K562 (cell line): ENCODE results near the gene THBS1. TPM values are rescaled to one million over a fixed set of nuclear protein-coding genes. Genes with fewer than 3 reads are reported as not detected.

ENCODE experiments used
- ATAC-seq: fragments of 200-7000 bp; cut with Tn5 transposase; 3 replicates; pipeline ENCODE4 v1.9.1; 2020; ENCODE audit warnings: moderate library complexity
- BruUV-seq: library from RNA; stranded (reverse); fragments of 400-500 nt; replicated peaks from 2 replicates; lab custom pipeline; 2021; lab: Mats Ljungman, UMichigan
- CTCF ChIA-PET: fragments of 300-600 bp; formaldehyde crosslinking; extraction: SDS; loops from one replicate; lab custom pipeline; 2021; ENCODE audit warnings: low intra/inter-chr PET ratio; lab: Yijun Ruan, JAX
- POLR2A ChIA-PET: fragments of 300-600, 350-650 bp; sonication (Branson Sonifier 250); formaldehyde crosslinking; extraction: SDS; loops from one replicate; lab custom pipeline; 2021; ENCODE audit warnings: antibody characterized with exemption, inconsistent platforms; lab: Yijun Ruan, JAX
- DNase-seq, 4 experiments: peaks; one replicate each; pipeline versions ENCODE4 v3.0.0 to v3.0.0-alpha.2; 2011 to 2018; ENCODE audit warnings: low spot score in 3 of 4, mixed read lengths in 3 of 4; ENCODE audit errors: extremely low read depth in 1 of 4
- FAIRE-seq: peaks from 2 replicates; lab custom pipeline; 2011; peaks lifted over from hg19 to GRCh38; lab: Jason Lieb, UNC
- H2AFZ ChIP-seq: 2 replicates; pipeline ENCODE4 v1.6.0; 2011; ENCODE audit warnings: low read depth, low read length, control low read depth, inconsistent platforms
- H3K27ac ChIP-seq: fragments of 200-600 bp; 3 replicates; pipeline ENCODE4 v1.8.0; 2011; ENCODE audit warnings: low read depth, mild to moderate bottlenecking, control low read depth, inconsistent platforms, low read length, moderate library complexity, mixed read lengths; ENCODE audit errors: extremely low read depth
- H3K27me3 ChIP-seq, 2 experiments: fragments of 300-600 bp in 1 of 2; 2 replicates in 1 of 2; 3 replicates in 1 of 2; pipeline versions ENCODE4 v1.6.0 to v1.8.0; 2011; ENCODE audit warnings: inconsistent platforms in 2 of 2, low read length in 2 of 2, mild to moderate bottlenecking in 1 of 2, mixed read lengths in 1 of 2, moderate library complexity in 1 of 2; ENCODE audit not compliant: control insufficient read depth in 2 of 2, insufficient read depth in 2 of 2
- H3K36me3 ChIP-seq: fragments of 300-600 bp; 3 replicates; pipeline ENCODE4 v1.8.0; 2011; ENCODE audit warnings: mild to moderate bottlenecking, low read length, inconsistent platforms; ENCODE audit not compliant: control insufficient read depth, insufficient read depth
- H3K4me1 ChIP-seq, 2 experiments: fragments of 200-600 bp in 1 of 2; replicated peaks in 1 of 2; 2 replicates in 1 of 2; 3 replicates in 1 of 2; pipeline versions ENCODE4 v1.5.1 to v1.8.0; 2011; ENCODE audit warnings: inconsistent platforms in 2 of 2, low read length in 2 of 2, mild to moderate bottlenecking in 1 of 2, mixed read lengths in 1 of 2, moderate library complexity in 1 of 2; ENCODE audit not compliant: control insufficient read depth in 2 of 2, insufficient read depth in 2 of 2
- H3K4me2 ChIP-seq: 2 replicates; pipeline ENCODE4 v1.6.1; 2011; ENCODE audit warnings: low read length, control low read depth, inconsistent platforms, mixed read lengths; ENCODE audit not compliant: insufficient read depth
- H3K4me3 ChIP-seq: fragments of 200-600 bp; sonication (generic), shearing (Covaris generic); 2 replicates; pipeline ENCODE4 v1.5.1; 2016; ENCODE audit warnings: control low read depth, inconsistent platforms
- H3K79me2 ChIP-seq: fragments of 200-600 bp; 3 replicates; pipeline ENCODE4 v1.8.0; 2011; ENCODE audit warnings: low read length, inconsistent platforms; ENCODE audit not compliant: control insufficient read depth, insufficient read depth
- H3K9ac ChIP-seq, 2 experiments: 2 replicates each; pipeline versions ENCODE4 v1.6.0 to v1.6.1; 2011; ENCODE audit warnings: low read depth in 2 of 2, low read length in 2 of 2, control low read depth in 1 of 2, inconsistent platforms in 1 of 2, mild to moderate bottlenecking in 1 of 2, mixed read lengths in 1 of 2; ENCODE audit not compliant: insufficient read depth in 1 of 2
- H3K9me1 ChIP-seq: one replicate; pipeline ENCODE4 v1.6.0; 2011; ENCODE audit warnings: inconsistent platforms, mild to moderate bottlenecking, low read length, moderate library complexity; ENCODE audit not compliant: control insufficient read depth, insufficient read depth
- H3K9me3 ChIP-seq: replicated peaks from 2 replicates; pipeline ENCODE4 v1.5.1; 2011; ENCODE audit warnings: low read depth, low read length, inconsistent platforms; ENCODE audit not compliant: control insufficient read depth, insufficient read depth
- H4K20me1 ChIP-seq: replicated peaks from 2 replicates; pipeline ENCODE4 v1.6.1; 2011; ENCODE audit warnings: low read length, inconsistent platforms, mixed read lengths; ENCODE audit not compliant: control insufficient read depth, insufficient read depth
- HEY1 ChIP-seq: fragments of 250-450 bp; sonication (Bioruptor Pico); IDR thresholded peaks from 2 replicates; pipeline ENCODE4 v1.5.0; 2020; ENCODE audit warnings: mild to moderate bottlenecking, moderate library complexity, borderline replicate concordance
- NCOA1 ChIP-seq: fragments of 450-650 bp; IDR thresholded peaks from 2 replicates; pipeline ENCODE4 v1.6.1; 2016; ENCODE audit warnings: low read depth
- PCBP2 ChIP-seq: fragments of 200-400 bp; formaldehyde crosslinking; IDR thresholded peaks from 2 replicates; pipeline ENCODE4 v1.6.1; 2018; ENCODE audit warnings: low read length, low read depth, mild to moderate bottlenecking, moderate library complexity; ENCODE audit not compliant: poor library complexity, severe bottlenecking
- SMARCC2 ChIP-seq: fragments of 450-650 bp; IDR thresholded peaks from 2 replicates; pipeline ENCODE4 v1.6.1; 2017; ENCODE audit warnings: antibody characterized with exemption, moderate library complexity, mild to moderate bottlenecking, low read depth
- STAT5B ChIP-seq: fragments of 250-450 bp; sonication (Bioruptor Pico); IDR thresholded peaks from 2 replicates; pipeline ENCODE4 v1.8.0; 2021; ENCODE audit warnings: mild to moderate bottlenecking, inconsistent platforms
- ZC3H4 ChIP-seq: sonication (generic); formaldehyde crosslinking; IDR thresholded peaks from 2 replicates; pipeline ENCODE4 v1.9.0; 2021; ENCODE audit warnings: missing genetic modification reagents, borderline replicate concordance
- ZFP1 ChIP-seq: fragments of 450-650 bp; formaldehyde crosslinking; IDR thresholded peaks from 2 replicates; pipeline ENCODE4 v1.4.0; 2020; ENCODE audit warnings: mild to moderate bottlenecking, mixed read lengths
- ZNF589 ChIP-seq: fragments of 200-800 bp; sonication (Bioruptor generic); IDR thresholded peaks from 2 replicates; pipeline ENCODE4 v1.6.1; 2016; ENCODE audit warnings: low read depth, missing genetic modification characterization, missing compliant biosample characterization
- WGBS: fragments of 100-300 bp; shearing (Covaris generic); methylation state at CpG from one replicate; pipeline ENCODE4 v1.1.6; 2016; ENCODE audit warnings: low coverage, mixed read lengths; ENCODE audit not compliant: insufficient coverage; ENCODE audit errors: missing lambda C conversion rate; 5-methylcytosine and 5-hydroxymethylcytosine counted together
- in situ Hi-C: fragments of 300-500 bp; cut with MboI; formaldehyde crosslinking; loops from 4 replicates; pipeline ENCODE4 v1.15.0; 2018; ENCODE audit warnings: inconsistent platforms, mixed read lengths
- intact Hi-C: fragments of 100-400 bp; cut with micrococcal nuclease; formaldehyde crosslinking; loops from 2 replicates; pipeline ENCODE4 v1.14.2; 2022
- polyA plus RNA-seq, 8 experiments: library from polyadenylated mRNA; depleted of rRNA in 4 of 8; stranded (reverse) in 5 of 8; unstranded in 3 of 8; fragments of >200 nt; fragmentation: Nextera tagmentation in 2 of 8; fragmentation: Illumina TruSeq in 1 of 8; extraction: Ambion mirVana in 2 of 8; extraction: Trizol in 1 of 8; gene quantifications; 2 replicates each; pipeline versions ENCODE4 v1.2.1 to v1.2.3, GENCODE V29; 2011 to 2014; ENCODE audit warnings: inconsistent platforms in 1 of 8, missing spikeins in 1 of 8
- total RNA-seq, 7 experiments: library from RNA; depleted of rRNA in 6 of 7; stranded (reverse); fragments of >200 nt in 6 of 7; fragmentation: Illumina TruSeq in 2 of 7; extraction: Trizol in 2 of 7; gene quantifications; 2 replicates each; pipeline versions ENCODE4 v1.2.1 to v1.2.3, GENCODE V29; 2011 to 2021; ENCODE audit warnings: low replicate concordance in 1 of 7
- TF ChIP-seq, protein P1 (sequence below): IDR thresholded peaks from 3 replicates; pipeline ENCODE4 v1.6.1; 2011; ENCODE audit warnings: borderline replicate concordance, mild to moderate bottlenecking, moderate library complexity; ENCODE audit not compliant: insufficient read length; ENCODE audit errors: extremely low read depth
- TF ChIP-seq, protein P2 (sequence below): IDR thresholded peaks from 2 replicates; pipeline ENCODE4 v1.6.1; 2011; ENCODE audit not compliant: insufficient read length; ENCODE audit errors: extremely low read depth
- TF ChIP-seq, protein P3 (sequence below): fragments of 250-450 bp; sonication (Bioruptor Pico); IDR thresholded peaks from 2 replicates; pipeline ENCODE4 v1.4.0; 2020; ENCODE audit warnings: borderline replicate concordance
- TF ChIP-seq, protein P4 (sequence below): sonication (generic); formaldehyde crosslinking; IDR thresholded peaks from 2 replicates; pipeline ENCODE4 v1.8.1; 2023; ENCODE audit warnings: missing genetic modification reagents, mild to moderate bottlenecking, borderline replicate concordance

THBS1 gene
- total and polyA plus RNA-seq, 9 of the 15 experiments (the other 6 are each of a cell fraction or from before 2014, with no cell fraction given) = 0.04 to 1.3 (median 0.40) TPM

DNA sequence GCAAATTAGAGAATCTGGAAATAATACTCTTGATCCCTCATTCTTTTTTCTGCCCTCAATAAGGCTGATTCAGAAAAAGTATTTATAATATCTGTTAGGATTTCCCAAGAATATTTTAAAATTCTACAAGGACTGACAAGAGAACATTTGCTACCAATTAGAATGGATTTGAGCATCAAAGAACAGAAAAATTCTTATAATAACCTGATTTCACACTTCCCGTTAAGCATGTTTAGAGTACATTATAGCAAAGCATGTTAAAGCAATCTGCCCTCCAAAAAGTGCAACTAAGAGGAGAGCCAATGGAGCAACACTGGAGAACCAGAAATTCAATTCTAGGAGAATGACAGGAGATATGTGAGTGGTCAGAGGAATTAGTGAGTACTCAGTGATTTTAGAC, 57.2 kb downstream of the THBS1 start:
- no peaks in the 10 kb centered on the region for H3K4me1 ChIP-seq
- no peak overlapping the region for H3K9ac ChIP-seq
- 0% methylated on average over 1 of the region's 1 CpG for WGBS
- H2AFZ ChIP-seq = no peak overlapping the region
- no peaks in the 10 kb centered on the region for H3K36me3 ChIP-seq
- no TSS peak for BruUV-seq
- DNase-seq = no peak
- no peak for ATAC-seq
- H3K27ac ChIP-seq = no peak overlapping the region
- H4K20me1 ChIP-seq = no peaks in the 10 kb centered on the region
- no peaks in the 10 kb centered on the region for H3K9me1 ChIP-seq
- in situ Hi-C loops = no loop called here
- ChIA-PET CTCF (no interaction called here), POLR2A (interaction anchor here (0.6 kb wide), 1 partner anchor 224 kb away, joined by 4 read pairs; no protein-coding TSS in a partner anchor)
- H3K27me3 ChIP-seq = peaks cover 7 to 30% of the 10 kb centered on the region in 2 experiments; a peak in 4 of 5 replicates
- no peak overlapping the region for H3K4me3 ChIP-seq
- H3K9me3 ChIP-seq = no peaks in the 10 kb centered on the region
- FAIRE-seq = no peak
- no peaks in the 10 kb centered on the region for H3K79me2 ChIP-seq
- intact Hi-C loops = no loop called here
- no peak overlapping the region for H3K4me2 ChIP-seq
- TF ChIP-seq, protein P1, sequence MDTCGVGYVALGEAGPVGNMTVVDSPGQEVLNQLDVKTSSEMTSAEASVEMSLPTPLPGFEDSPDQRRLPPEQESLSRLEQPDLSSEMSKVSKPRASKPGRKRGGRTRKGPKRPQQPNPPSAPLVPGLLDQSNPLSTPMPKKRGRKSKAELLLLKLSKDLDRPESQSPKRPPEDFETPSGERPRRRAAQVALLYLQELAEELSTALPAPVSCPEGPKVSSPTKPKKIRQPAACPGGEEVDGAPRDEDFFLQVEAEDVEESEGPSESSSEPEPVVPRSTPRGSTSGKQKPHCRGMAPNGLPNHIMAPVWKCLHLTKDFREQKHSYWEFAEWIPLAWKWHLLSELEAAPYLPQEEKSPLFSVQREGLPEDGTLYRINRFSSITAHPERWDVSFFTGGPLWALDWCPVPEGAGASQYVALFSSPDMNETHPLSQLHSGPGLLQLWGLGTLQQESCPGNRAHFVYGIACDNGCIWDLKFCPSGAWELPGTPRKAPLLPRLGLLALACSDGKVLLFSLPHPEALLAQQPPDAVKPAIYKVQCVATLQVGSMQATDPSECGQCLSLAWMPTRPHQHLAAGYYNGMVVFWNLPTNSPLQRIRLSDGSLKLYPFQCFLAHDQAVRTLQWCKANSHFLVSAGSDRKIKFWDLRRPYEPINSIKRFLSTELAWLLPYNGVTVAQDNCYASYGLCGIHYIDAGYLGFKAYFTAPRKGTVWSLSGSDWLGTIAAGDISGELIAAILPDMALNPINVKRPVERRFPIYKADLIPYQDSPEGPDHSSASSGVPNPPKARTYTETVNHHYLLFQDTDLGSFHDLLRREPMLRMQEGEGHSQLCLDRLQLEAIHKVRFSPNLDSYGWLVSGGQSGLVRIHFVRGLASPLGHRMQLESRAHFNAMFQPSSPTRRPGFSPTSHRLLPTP = no peak
- TF ChIP-seq, protein P2, sequence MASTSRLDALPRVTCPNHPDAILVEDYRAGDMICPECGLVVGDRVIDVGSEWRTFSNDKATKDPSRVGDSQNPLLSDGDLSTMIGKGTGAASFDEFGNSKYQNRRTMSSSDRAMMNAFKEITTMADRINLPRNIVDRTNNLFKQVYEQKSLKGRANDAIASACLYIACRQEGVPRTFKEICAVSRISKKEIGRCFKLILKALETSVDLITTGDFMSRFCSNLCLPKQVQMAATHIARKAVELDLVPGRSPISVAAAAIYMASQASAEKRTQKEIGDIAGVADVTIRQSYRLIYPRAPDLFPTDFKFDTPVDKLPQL = no peak
- no peak for TF ChIP-seq ZNF589 (CRISPR knock-in tag)
- no peak for TF ChIP-seq SMARCC2
- TF ChIP-seq, protein P3, sequence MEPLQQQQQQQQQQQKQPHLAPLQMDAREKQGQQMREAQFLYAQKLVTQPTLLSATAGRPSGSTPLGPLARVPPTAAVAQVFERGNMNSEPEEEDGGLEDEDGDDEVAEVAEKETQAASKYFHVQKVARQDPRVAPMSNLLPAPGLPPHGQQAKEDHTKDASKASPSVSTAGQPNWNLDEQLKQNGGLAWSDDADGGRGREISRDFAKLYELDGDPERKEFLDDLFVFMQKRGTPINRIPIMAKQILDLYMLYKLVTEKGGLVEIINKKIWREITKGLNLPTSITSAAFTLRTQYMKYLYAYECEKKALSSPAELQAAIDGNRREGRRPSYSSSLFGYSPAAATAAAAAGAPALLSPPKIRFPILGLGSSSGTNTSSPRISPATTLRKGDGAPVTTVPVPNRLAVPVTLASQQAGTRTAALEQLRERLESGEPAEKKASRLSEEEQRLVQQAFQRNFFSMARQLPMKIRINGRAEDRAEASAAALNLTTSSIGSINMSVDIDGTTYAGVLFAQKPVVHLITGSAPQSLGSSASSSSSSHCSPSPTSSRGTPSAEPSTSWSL (CRISPR knock-in tag) = no peak
- TF ChIP-seq HEY1 (CRISPR knock-in tag) = no peak
- TF ChIP-seq NCOA1 = no peak
- TF ChIP-seq PCBP2 = no peak
- TF ChIP-seq STAT5B (CRISPR knock-in tag) = no peak
- no peak for TF ChIP-seq ZFP1
- TF ChIP-seq, protein P4, sequence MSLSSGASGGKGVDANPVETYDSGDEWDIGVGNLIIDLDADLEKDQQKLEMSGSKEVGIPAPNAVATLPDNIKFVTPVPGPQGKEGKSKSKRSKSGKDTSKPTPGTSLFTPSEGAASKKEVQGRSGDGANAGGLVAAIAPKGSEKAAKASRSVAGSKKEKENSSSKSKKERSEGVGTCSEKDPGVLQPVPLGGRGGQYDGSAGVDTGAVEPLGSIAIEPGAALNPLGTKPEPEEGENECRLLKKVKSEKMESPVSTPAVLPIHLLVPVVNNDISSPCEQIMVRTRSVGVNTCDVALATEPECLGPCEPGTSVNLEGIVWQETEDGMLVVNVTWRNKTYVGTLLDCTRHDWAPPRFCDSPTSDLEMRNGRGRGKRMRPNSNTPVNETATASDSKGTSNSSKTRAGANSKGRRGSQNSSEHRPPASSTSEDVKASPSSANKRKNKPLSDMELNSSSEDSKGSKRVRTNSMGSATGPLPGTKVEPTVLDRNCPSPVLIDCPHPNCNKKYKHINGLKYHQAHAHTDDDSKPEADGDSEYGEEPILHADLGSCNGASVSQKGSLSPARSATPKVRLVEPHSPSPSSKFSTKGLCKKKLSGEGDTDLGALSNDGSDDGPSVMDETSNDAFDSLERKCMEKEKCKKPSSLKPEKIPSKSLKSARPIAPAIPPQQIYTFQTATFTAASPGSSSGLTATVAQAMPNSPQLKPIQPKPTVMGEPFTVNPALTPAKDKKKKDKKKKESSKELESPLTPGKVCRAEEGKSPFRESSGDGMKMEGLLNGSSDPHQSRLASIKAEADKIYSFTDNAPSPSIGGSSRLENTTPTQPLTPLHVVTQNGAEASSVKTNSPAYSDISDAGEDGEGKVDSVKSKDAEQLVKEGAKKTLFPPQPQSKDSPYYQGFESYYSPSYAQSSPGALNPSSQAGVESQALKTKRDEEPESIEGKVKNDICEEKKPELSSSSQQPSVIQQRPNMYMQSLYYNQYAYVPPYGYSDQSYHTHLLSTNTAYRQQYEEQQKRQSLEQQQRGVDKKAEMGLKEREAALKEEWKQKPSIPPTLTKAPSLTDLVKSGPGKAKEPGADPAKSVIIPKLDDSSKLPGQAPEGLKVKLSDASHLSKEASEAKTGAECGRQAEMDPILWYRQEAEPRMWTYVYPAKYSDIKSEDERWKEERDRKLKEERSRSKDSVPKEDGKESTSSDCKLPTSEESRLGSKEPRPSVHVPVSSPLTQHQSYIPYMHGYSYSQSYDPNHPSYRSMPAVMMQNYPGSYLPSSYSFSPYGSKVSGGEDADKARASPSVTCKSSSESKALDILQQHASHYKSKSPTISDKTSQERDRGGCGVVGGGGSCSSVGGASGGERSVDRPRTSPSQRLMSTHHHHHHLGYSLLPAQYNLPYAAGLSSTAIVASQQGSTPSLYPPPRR (CRISPR knock-in tag) = no peak
- TF ChIP-seq ZC3H4 (CRISPR knock-in tag) = no peak
